ENCODE data around the gene KIAA1614. TPM values are rescaled to one million over a fixed set of nuclear protein-coding genes. Genes with fewer than 3 reads are reported as not detected.
A peak's percentile ranks its signal among the peaks of the same experiment; 100 is the strongest.

KIAA1614 gene
- total and polyA plus RNA-seq, 10 of the 15 experiments (the other 5 are each of a cell fraction or from before 2014, with no cell fraction given): 0.03 to 1.0 (median 0.26) TPM; not detected in 1

DNA sequence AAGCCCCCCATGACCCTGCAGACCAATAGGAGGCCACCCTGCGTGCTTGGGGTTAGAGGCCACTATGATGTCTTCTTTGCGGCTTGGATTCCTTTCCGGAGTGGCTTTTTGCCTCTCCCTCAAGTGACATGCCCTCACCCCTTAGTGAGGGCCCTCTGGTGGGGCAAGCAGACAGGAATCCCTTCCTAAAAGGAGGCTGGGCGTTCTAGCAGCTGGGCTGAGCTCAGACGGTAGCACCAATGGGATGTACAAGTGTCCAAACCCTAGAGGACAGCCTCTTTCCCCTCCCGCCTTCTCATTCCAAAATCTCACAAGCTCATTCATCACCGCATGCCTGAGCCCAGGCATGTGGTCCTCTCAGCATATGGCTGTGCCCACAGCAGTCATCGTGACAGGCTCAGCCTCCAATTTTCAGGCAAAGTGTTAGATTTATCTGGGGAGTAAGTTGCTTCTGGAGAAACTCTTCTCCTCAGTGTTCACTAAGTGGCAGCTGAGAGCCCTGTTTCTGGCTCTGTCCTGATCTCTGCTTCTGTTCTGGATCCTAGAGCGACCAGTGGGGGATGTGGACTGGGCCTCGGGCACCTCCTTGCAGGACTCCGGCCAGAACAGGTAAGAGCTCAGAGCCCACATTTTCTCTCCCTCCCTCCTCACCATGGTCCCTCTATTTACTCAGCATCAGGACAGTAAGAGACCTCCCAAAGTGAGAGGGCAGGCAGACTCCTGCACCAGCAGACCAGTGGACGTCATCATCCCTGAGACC, 4.8 kb downstream of the KIAA1614 start (continued):
- TF ChIP-seq, protein P1, sequence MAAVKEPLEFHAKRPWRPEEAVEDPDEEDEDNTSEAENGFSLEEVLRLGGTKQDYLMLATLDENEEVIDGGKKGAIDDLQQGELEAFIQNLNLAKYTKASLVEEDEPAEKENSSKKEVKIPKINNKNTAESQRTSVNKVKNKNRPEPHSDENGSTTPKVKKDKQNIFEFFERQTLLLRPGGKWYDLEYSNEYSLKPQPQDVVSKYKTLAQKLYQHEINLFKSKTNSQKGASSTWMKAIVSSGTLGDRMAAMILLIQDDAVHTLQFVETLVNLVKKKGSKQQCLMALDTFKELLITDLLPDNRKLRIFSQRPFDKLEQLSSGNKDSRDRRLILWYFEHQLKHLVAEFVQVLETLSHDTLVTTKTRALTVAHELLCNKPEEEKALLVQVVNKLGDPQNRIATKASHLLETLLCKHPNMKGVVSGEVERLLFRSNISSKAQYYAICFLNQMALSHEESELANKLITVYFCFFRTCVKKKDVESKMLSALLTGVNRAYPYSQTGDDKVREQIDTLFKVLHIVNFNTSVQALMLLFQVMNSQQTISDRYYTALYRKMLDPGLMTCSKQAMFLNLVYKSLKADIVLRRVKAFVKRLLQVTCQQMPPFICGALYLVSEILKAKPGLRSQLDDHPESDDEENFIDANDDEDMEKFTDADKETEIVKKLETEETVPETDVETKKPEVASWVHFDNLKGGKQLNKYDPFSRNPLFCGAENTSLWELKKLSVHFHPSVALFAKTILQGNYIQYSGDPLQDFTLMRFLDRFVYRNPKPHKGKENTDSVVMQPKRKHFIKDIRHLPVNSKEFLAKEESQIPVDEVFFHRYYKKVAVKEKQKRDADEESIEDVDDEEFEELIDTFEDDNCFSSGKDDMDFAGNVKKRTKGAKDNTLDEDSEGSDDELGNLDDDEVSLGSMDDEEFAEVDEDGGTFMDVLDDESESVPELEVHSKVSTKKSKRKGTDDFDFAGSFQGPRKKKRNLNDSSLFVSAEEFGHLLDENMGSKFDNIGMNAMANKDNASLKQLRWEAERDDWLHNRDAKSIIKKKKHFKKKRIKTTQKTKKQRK (IDR thresholded peaks at IDR 0.05; ENCODE audit: low read depth, low read length): no peak

DNA sequence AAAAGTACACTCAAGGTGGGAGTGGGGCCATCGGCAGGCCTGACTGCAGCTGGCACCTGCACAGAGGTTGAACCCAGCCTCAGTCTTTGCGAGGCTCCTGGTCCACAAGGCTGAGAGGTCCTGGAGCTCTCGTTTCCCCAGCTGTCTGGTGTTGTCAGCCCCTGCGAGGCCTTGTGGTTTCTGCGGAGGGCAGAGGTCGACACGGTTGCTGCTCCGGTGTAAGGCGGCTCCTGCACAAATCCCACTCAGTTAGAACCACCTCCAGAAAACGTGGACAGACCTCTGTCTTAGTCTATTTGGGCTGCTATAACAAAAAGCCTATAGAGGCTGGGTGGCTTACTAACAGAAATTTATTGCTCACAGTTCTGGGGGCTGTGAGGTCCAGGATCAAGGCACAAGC, 5.8 kb downstream of the KIAA1614 start:
- ATAC-seq: peak; percentile 29
- H3K4me1 ChIP-seq (ENCODE audit: control insufficient read depth, insufficient read depth, low read length): peaks cover 9% of the 10 kb centered on the region
- no peak overlapping the region for H3K4me3 ChIP-seq
- no peak overlapping the region for H3K27ac ChIP-seq (ENCODE audit: control insufficient read depth, insufficient read depth)
- H3K4me2 ChIP-seq (ENCODE audit: control insufficient read depth, insufficient read depth): 0 out of 2 replicates have a peak overlapping the region, but pooled peaks have one; percentile 17
- BruUV-seq (replicated peaks): no TSS peak
- no peaks in the 10 kb centered on the region for H3K36me3 ChIP-seq (ENCODE audit: control insufficient read depth in 2 of 2, insufficient read depth in 2 of 2, low read length in 1 of 2)
- no peak for FAIRE-seq
- H3K79me2 ChIP-seq (ENCODE audit: control insufficient read depth, insufficient read depth, low read length): no peaks in the 10 kb centered on the region
- WGBS (ENCODE audit: insufficient coverage, insufficient replicate concordance, low lambda C conversion rate, missing lambda C conversion rate): 2% methylated on average over 10 of the region's 10 CpGs
- peaks cover 0 to 3% of the 10 kb centered on the region in 2 experiments; a peak in 1 of 4 replicates for H3K27me3 ChIP-seq (replicated peaks in 1 of 2; ENCODE audit: control insufficient read depth in 2 of 2, insufficient read depth in 2 of 2, low read length in 1 of 2)
- RAD21 ChIA-PET (ENCODE audit: unreplicated experiment): interaction anchor here (1.7 to 16.7 kb wide), 2 partner anchors 35 to 223 kb away, joined by 5 to 215 read pairs; no protein-coding TSS in a partner anchor
- in situ Hi-C loops (cut with MboI) (no loop called here), intact Hi-C loops (cut with micrococcal nuclease; ENCODE audit: unreplicated experiment) (no loop called here)
- CTCF ChIA-PET: interaction anchor here (1.3 to 19.8 kb wide), 4 partner anchors 9 to 223 kb away, joined by 3 to 344 read pairs (median 7); no protein-coding TSS in a partner anchor
- POLR2A ChIA-PET: no interaction called here
- DNase-seq (ENCODE audit: low read depth, low spot score): peak; percentile 11
- no peaks in the 10 kb centered on the region for H3K9me3 ChIP-seq (replicated peaks; ENCODE audit: control insufficient read depth, insufficient read depth, low read length)
- SMC1A ChIA-PET (ENCODE audit: uncharacterized antibody, unreplicated experiment): interaction anchor here (2.4 to 19.3 kb wide), 2 partner anchors 9 to 34 kb away, joined by 8 to 304 read pairs; no protein-coding TSS in a partner anchor
- H4K20me1 ChIP-seq (ENCODE audit: control insufficient read depth, insufficient read depth): no peaks in the 10 kb centered on the region
- H2AFZ ChIP-seq (ENCODE audit: control insufficient read depth, low read depth, low read length): no peak overlapping the region
- no peak overlapping the region for H3K9ac ChIP-seq (ENCODE audit: control insufficient read depth, insufficient read depth, low read length)
- TF ChIP-seq NR2F1 (conservative IDR thresholded peaks at IDR 0.05) (peak; percentile 95), SREBF2 (IDR thresholded peaks at IDR 0.05; ENCODE audit: low read length) (no peak), CREM (IDR thresholded peaks at IDR 0.05; ENCODE audit: low read depth) (no peak), PRDM15 (CRISPR knock-in tag; IDR thresholded peaks at IDR 0.05) (no peak), GATAD2B (conservative IDR thresholded peaks at IDR 0.05; ENCODE audit: low read depth) (no peak), ETV6 (conservative IDR thresholded peaks at IDR 0.05 in 1 of 2, IDR thresholded peaks at IDR 0.05 in 1 of 2; ENCODE audit: borderline replicate concordance in 1 of 2, low read depth in 1 of 2) (no peak), NFYB (IDR thresholded peaks at IDR 0.05; ENCODE audit: insufficient read depth, low read depth, low read length) (no peak), FOXM1 (IDR thresholded peaks at IDR 0.05; ENCODE audit: low read depth, low read length) (no peak), NBN (IDR thresholded peaks at IDR 0.05) (no peak), YY1 (IDR thresholded peaks at IDR 0.05; ENCODE audit: low read depth, low read length) (no peak)

All from GM12878 (cell line).